Smooth muscle cell (in vitro differentiated cells): ENCODE data around the gene MMP8. TPM values are rescaled to one million over a fixed set of nuclear protein-coding genes. Genes with fewer than 3 reads are reported as not detected.
A peak's percentile ranks its signal among the peaks of the same experiment; 100 is the strongest.

ENCODE experiments used
- DNase-seq: peaks from one replicate; lab custom pipeline; 2025; ENCODE audit not compliant: unreplicated experiment; lab: John Stamatoyannopoulos, UW
- H2AFZ ChIP-seq: fragments of 200-600 bp; sonication (generic); 2 replicates; pipeline ENCODE4 v1.6.0; 2016; ENCODE audit warnings: antibody characterized with exemption, low read depth, mild to moderate bottlenecking
- H3F3A ChIP-seq: fragments of 200-600 bp; sonication (generic); 2 replicates; pipeline ENCODE4 v1.6.0; 2017; ENCODE audit warnings: antibody characterized with exemption, low read depth
- H3K27ac ChIP-seq: fragments of 200-600 bp; sonication (generic); 2 replicates; pipeline ENCODE4 v1.5.1; 2016; ENCODE audit warnings: low read depth, mild to moderate bottlenecking
- H3K27me3 ChIP-seq: fragments of 200-600 bp; sonication (generic); 2 replicates; pipeline ENCODE4 v1.6.1; 2016; ENCODE audit warnings: low read depth, mild to moderate bottlenecking
- H3K36me3 ChIP-seq: fragments of 200-600 bp; sonication (generic); 2 replicates; pipeline ENCODE4 v1.5.1; 2016; ENCODE audit warnings: low read depth
- H3K4me1 ChIP-seq: fragments of 200-600 bp; sonication (generic); 2 replicates; pipeline ENCODE4 v1.5.1; 2016; ENCODE audit warnings: low read depth
- H3K4me2 ChIP-seq: fragments of 200-600 bp; sonication (generic); 2 replicates; pipeline ENCODE4 v1.6.0; 2016; ENCODE audit warnings: mild to moderate bottlenecking
- H3K4me3 ChIP-seq: fragments of 200-600 bp; sonication (generic); 2 replicates; pipeline ENCODE4 v1.5.1; 2016; ENCODE audit warnings: mild to moderate bottlenecking
- H3K79me2 ChIP-seq: fragments of 200-600 bp; sonication (generic); 2 replicates; pipeline ENCODE4 v1.6.0; 2016; ENCODE audit warnings: low read depth, mild to moderate bottlenecking
- H3K9ac ChIP-seq: fragments of 200-600 bp; sonication (generic); 2 replicates; pipeline ENCODE4 v1.6.0; 2016; ENCODE audit warnings: low read depth
- H3K9me3 ChIP-seq: fragments of 200-600 bp; sonication (generic); replicated peaks from 2 replicates; pipeline ENCODE4 v1.5.1; 2016; ENCODE audit warnings: low read depth
- H4K20me1 ChIP-seq: fragments of 200-600 bp; sonication (generic); 2 replicates; pipeline ENCODE4 v1.6.0; 2016; ENCODE audit warnings: low read depth
- WGBS: methylation state at CpG from one replicate; pipeline ENCODE4 v1.1.7; 2016; ENCODE audit warnings: low lambda C conversion rate; 5-methylcytosine and 5-hydroxymethylcytosine counted together
- polyA plus RNA-seq: library from polyadenylated mRNA; unstranded; fragments of >200 nt; fragmentation: Nextera tagmentation; extraction: Ambion mirVana; gene quantifications from 2 replicates; pipeline ENCODE4 v1.2.1, GENCODE V29; 2016
- total RNA-seq: library from RNA; depleted of rRNA; stranded (reverse); fragments of >200 nt; gene quantifications from 2 replicates; pipeline ENCODE4 v1.2.3, GENCODE V29; 2014
- TF ChIP-seq, protein P1 (sequence below): fragments of 200-600 bp; sonication (generic); IDR thresholded peaks from 2 replicates; pipeline ENCODE4 v1.5.1; 2017; ENCODE audit warnings: borderline replicate concordance, mild to moderate bottlenecking, antibody characterized with exemption; ENCODE audit not compliant: insufficient read depth, poor library complexity, severe bottlenecking

Gene MMP8
- total and polyA plus RNA-seq, 2 experiments from 2014 or later: 0.81 TPM; not detected in 1

DNA sequence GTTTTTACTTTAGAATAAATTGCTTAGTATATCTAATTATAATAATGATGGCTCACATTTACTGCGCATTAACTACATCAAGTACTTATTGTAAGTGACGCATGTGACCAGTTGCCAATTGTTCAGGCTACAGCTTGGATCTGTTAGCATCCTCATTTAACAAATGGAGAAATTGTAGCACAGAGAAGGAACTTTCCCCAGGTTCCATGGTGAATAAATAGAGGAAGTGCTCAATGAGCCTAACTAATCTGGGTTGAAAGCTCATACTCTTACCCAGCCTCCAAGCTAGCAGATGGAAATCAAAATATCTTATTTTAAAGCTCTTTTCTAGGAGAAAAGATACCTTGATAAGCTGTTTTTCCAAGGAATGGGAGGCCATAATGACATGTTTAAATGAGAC lies 39.0 kb downstream of the MMP8 start:
- H3K4me2 ChIP-seq: no peak overlapping the region

DNA sequence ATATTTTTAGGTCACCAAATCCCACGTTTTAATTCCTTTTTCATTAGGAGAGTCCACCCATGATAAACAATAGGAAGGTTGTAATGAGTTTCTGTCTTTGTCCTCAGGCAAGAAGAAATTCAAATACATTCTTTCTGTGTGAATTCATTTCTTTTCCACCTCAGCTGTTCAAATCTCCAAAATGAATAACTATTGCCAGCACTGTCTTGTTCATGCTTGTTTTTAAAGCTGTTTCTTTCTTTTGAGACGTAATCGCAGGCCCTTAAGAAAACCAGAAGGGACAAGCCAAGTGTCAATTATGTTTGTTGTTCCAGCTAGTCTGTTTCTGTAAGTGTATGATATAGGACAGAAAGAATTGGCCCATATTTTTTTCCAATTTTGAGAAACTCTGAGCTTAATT lies 39.4 kb downstream of the MMP8 start:
- Histone ChIP-seq H3K79me2 (no peaks in the 10 kb centered on the region), H3K4me1 (no peaks in the 10 kb centered on the region), H3K36me3 (no peaks in the 10 kb centered on the region), H3K9ac (no peak overlapping the region), H3K27ac (peak overlapping the region; percentile 62), H3K4me2 (no peak overlapping the region), H4K20me1 (no peaks in the 10 kb centered on the region), H3K9me3 (no peaks in the 10 kb centered on the region), H3K4me3 (no peak overlapping the region), H3F3A (no peaks in the 10 kb centered on the region), H2AFZ (no peak overlapping the region), H3K27me3 (no peaks in the 10 kb centered on the region)
- no peak for DNase-seq
- WGBS: 50% methylated on average over 3 of the region's 3 CpGs
- TF ChIP-seq, protein P1, sequence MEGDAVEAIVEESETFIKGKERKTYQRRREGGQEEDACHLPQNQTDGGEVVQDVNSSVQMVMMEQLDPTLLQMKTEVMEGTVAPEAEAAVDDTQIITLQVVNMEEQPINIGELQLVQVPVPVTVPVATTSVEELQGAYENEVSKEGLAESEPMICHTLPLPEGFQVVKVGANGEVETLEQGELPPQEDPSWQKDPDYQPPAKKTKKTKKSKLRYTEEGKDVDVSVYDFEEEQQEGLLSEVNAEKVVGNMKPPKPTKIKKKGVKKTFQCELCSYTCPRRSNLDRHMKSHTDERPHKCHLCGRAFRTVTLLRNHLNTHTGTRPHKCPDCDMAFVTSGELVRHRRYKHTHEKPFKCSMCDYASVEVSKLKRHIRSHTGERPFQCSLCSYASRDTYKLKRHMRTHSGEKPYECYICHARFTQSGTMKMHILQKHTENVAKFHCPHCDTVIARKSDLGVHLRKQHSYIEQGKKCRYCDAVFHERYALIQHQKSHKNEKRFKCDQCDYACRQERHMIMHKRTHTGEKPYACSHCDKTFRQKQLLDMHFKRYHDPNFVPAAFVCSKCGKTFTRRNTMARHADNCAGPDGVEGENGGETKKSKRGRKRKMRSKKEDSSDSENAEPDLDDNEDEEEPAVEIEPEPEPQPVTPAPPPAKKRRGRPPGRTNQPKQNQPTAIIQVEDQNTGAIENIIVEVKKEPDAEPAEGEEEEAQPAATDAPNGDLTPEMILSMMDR: no peak

More for the DNA sequence above, 39.0 kb downstream of the MMP8 start:
- H4K20me1 ChIP-seq: no peaks in the 10 kb centered on the region
- no peaks in the 10 kb centered on the region for H3K4me1 ChIP-seq
- H3K79me2 ChIP-seq: no peaks in the 10 kb centered on the region
- H3K36me3 ChIP-seq: no peaks in the 10 kb centered on the region
- H3K4me3 ChIP-seq: no peak overlapping the region
- DNase-seq: no peak
- TF ChIP-seq, protein P1: no peak
- peak overlapping the region; percentile 62 for H3K27ac ChIP-seq
- H3K9me3 ChIP-seq: no peaks in the 10 kb centered on the region
- no peaks in the 10 kb centered on the region for H3F3A ChIP-seq
- H2AFZ ChIP-seq: no peak overlapping the region
- H3K27me3 ChIP-seq: no peaks in the 10 kb centered on the region
- no peak overlapping the region for H3K9ac ChIP-seq
- WGBS: 89% methylated on average over 2 of the region's 2 CpGs

DNA sequence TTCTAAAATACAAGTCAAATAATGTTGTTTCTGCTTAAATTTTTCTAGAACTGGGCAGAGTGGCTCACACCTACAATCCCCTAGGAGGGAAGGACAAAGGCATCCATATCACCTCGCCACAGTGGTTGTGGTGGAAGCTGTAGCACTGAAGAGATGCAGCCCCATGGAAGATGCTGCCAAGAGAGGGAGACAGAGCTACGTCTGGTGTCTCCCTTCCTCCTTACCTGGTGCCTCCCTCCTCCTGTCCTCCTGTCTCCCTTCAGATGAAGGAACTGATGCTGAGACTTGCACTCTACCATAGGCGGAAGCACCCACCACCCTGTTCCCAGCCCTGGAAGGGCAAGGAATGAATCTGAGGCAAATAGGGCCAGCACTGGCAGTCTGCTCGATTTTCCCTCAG lies 41.5 kb downstream of the MMP8 start:
- Histone ChIP-seq H3K79me2 (no peaks in the 10 kb centered on the region), H3K4me1 (no peaks in the 10 kb centered on the region), H4K20me1 (no peaks in the 10 kb centered on the region), H2AFZ (no peak overlapping the region), H3K27ac (no peak overlapping the region), H3K9me3 (no peaks in the 10 kb centered on the region), H3K4me2 (no peak overlapping the region), H3K36me3 (no peaks in the 10 kb centered on the region), H3K27me3 (no peaks in the 10 kb centered on the region), H3K9ac (no peak overlapping the region), H3K4me3 (no peak overlapping the region), H3F3A (no peaks in the 10 kb centered on the region)
- no peak for DNase-seq
- 89% methylated on average over 4 of the region's 4 CpGs for WGBS
- TF ChIP-seq, protein P1: no peak

DNA sequence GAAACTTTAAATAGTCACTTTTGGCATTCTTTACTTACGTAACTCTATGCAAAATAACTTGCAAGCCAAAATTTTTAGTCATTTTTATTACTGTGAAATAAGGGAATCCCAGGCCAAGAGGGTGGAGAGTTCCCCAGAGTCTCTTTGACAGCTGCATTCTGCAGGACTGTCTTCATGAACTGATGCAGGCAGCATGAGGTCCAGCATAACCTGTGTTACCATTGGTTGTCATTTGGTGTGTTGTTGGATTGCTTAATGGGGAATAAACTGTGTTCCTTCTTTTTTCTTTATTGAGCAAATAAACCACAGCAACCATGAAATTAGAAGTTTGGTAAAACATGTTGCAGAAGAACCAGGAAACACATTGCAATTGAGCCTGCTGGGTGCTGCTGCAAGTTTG lies 43.8 kb downstream of the MMP8 start:
- no peak overlapping the region for H2AFZ ChIP-seq
- no peaks in the 10 kb centered on the region for H3K9me3 ChIP-seq
- no peak overlapping the region for H3K4me3 ChIP-seq
- 90% methylated on average over 1 of the region's 1 CpG for WGBS
- no peaks in the 10 kb centered on the region for H3F3A ChIP-seq
- no peak for DNase-seq
- H3K36me3 ChIP-seq: no peaks in the 10 kb centered on the region
- no peak overlapping the region for H3K27ac ChIP-seq
- TF ChIP-seq, protein P1: no peak
- H4K20me1 ChIP-seq: no peaks in the 10 kb centered on the region
- H3K27me3 ChIP-seq: no peaks in the 10 kb centered on the region
- no peak overlapping the region for H3K4me2 ChIP-seq
- H3K4me1 ChIP-seq: no peaks in the 10 kb centered on the region
- no peaks in the 10 kb centered on the region for H3K79me2 ChIP-seq
- no peak overlapping the region for H3K9ac ChIP-seq
